Measurements from ENCODE around the gene NUP188. TPM values are rescaled to one million over a fixed set of nuclear protein-coding genes. Genes with fewer than 3 reads are reported as not detected.

Gene NUP188
- total and polyA plus RNA-seq, 2 donors (not counting 3 experiments of a cell fraction or from before 2014, with no cell fraction given), result 62.7 to 66.2 TPM

DNA sequence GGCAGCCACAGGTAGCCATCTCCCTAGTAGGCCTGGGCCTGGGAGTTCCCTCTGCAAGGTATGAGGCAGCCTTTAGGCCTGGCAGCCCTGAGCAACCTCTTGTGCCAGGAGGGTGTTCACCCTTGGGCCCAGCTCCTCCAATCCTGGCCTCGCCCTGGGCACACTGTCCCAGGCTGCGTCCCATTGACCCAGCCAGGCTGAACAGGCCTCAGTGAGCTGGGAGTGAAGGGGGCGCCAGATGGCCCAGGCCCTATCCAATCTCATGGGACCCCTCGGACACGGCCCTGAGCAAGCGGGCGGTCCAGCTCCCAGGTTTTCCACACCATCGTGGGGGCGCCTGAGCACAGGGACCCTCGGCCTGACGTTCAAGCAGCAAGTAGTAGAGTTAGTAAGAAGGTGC lies 66.2 kb downstream of the NUP188 start:
- no TSS peak for BruUV-seq (replicated peaks)
- ChIA-PET CTCF (no interaction called here), POLR2A (no interaction called here)
- DNase-seq (ENCODE audit: low read depth, low spot score), result no peak
- Histone ChIP-seq H3K27ac (ENCODE audit: insufficient read depth, low read depth, low read length) (no peak overlapping the region), H3K9me1 (replicated peaks; ENCODE audit: control insufficient read depth, extremely low read depth, insufficient read depth, low read length) (no peaks in the 10 kb centered on the region), H3K4me1 (ENCODE audit: control insufficient read depth, extremely low read depth, insufficient read depth, low read length) (no peaks in the 10 kb centered on the region), H3K9me3 (replicated peaks; ENCODE audit: control insufficient read depth, insufficient read depth, low read length) (no peaks in the 10 kb centered on the region), H3K9ac (replicated peaks; ENCODE audit: extremely low read depth, insufficient read depth, low read length) (no peak overlapping the region), H3K36me3 (ENCODE audit: control insufficient read depth in 2 of 2, extremely low read depth in 1 of 2, insufficient read depth in 2 of 2, low read length in 2 of 2) (peaks cover 0 to 16% of the 10 kb centered on the region in 2 experiments), H3K4me2 (ENCODE audit: insufficient read depth, low read length) (no peak overlapping the region), H4K20me1 (replicated peaks; ENCODE audit: control insufficient read depth, extremely low read depth, insufficient read depth, low read length) (no peaks in the 10 kb centered on the region), H3K27me3 (ENCODE audit: control insufficient read depth in 2 of 2, insufficient read depth in 2 of 2, low read length in 2 of 2) (no peaks in the 10 kb centered on the region), H3K4me3 (replicated peaks in 1 of 3; ENCODE audit: insufficient read depth in 1 of 3, low read depth in 1 of 3, low read length in 3 of 3) (no peak overlapping the region), H2AFZ (ENCODE audit: low read depth, low read length) (no peak overlapping the region), H3K79me2 (ENCODE audit: control insufficient read depth, insufficient read depth, low read length) (no peaks in the 10 kb centered on the region)
- no peak for FAIRE-seq
- dilution Hi-C loops (cut with MboI; ENCODE audit: extremely low pct_ligation_motif_present, low sequenced_read_pairs) (no loop called here), intact Hi-C loops (cut with micrococcal nuclease) (no loop called here)
- TF ChIP-seq POLR2A (IDR thresholded peaks at IDR 0.05; ENCODE audit: low read depth, low read length), result no peak
- no peak for TF ChIP-seq GATA2 (IDR thresholded peaks at IDR 0.05; ENCODE audit: insufficient read depth, insufficient read length, low read depth, low read length)
- no peak for TF ChIP-seq POLR2AphosphoS5 (IDR thresholded peaks at IDR 0.05; ENCODE audit: insufficient read depth, low read depth, low read length)
- TF ChIP-seq EZH2 (IDR thresholded peaks at IDR 0.05; ENCODE audit: borderline replicate concordance, low read depth, low read length, severe bottlenecking), result no peak
- TF ChIP-seq, protein P1, sequence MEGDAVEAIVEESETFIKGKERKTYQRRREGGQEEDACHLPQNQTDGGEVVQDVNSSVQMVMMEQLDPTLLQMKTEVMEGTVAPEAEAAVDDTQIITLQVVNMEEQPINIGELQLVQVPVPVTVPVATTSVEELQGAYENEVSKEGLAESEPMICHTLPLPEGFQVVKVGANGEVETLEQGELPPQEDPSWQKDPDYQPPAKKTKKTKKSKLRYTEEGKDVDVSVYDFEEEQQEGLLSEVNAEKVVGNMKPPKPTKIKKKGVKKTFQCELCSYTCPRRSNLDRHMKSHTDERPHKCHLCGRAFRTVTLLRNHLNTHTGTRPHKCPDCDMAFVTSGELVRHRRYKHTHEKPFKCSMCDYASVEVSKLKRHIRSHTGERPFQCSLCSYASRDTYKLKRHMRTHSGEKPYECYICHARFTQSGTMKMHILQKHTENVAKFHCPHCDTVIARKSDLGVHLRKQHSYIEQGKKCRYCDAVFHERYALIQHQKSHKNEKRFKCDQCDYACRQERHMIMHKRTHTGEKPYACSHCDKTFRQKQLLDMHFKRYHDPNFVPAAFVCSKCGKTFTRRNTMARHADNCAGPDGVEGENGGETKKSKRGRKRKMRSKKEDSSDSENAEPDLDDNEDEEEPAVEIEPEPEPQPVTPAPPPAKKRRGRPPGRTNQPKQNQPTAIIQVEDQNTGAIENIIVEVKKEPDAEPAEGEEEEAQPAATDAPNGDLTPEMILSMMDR (IDR thresholded peaks at IDR 0.05; ENCODE audit: extremely low read depth in 1 of 2, insufficient read depth in 1 of 2, low read depth in 1 of 2, low read length in 2 of 2), result no peak
- TF ChIP-seq MYC (IDR thresholded peaks at IDR 0.05; ENCODE audit: low read depth, low read length), result no peak
- TF ChIP-seq, protein P2, sequence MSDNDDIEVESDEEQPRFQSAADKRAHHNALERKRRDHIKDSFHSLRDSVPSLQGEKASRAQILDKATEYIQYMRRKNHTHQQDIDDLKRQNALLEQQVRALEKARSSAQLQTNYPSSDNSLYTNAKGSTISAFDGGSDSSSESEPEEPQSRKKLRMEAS (IDR thresholded peaks at IDR 0.05; ENCODE audit: insufficient read depth, insufficient read length), result no peak
- TF ChIP-seq JUN (IDR thresholded peaks at IDR 0.05; ENCODE audit: borderline replicate concordance, insufficient read depth, insufficient read length, low read depth), result no peak
- no peak for TF ChIP-seq FOS (IDR thresholded peaks at IDR 0.05; ENCODE audit: borderline replicate concordance, insufficient read depth, low read length)

Data from endothelial cell of umbilical vein (primary cell).